Esophagus muscularis mucosa (tissue), 4 donors: ENCODE measurements around the gene BANK1. TPM values are rescaled to one million over a fixed set of nuclear protein-coding genes. Genes with fewer than 3 reads are reported as not detected.

Source experiments
- DNase-seq: peaks from one replicate; pipeline ENCODE4 v3.0.0-alpha.2; 2017; ENCODE audit errors: extremely low spot score
- H3K27ac ChIP-seq, 4 donors: fragments of 200-600 bp; sonication (generic); replicated peaks in 1 of 4; 1 replicate in 3 of 4; 2 replicates in 1 of 4; pipeline ENCODE4 v1.5.1; 2016 to 2019; ENCODE audit warnings: mild to moderate bottlenecking in 1 of 4
- H3K27me3 ChIP-seq, 4 donors: fragments of 200-600 bp; sonication (generic); one replicate each; pipeline versions ENCODE4 v1.5.1 to v1.6.0; 2016 to 2019
- H3K36me3 ChIP-seq, 4 donors: fragments of 200-600 bp; sonication (generic); one replicate each; pipeline ENCODE4 v1.5.1; 2016 to 2019
- H3K4me1 ChIP-seq, 4 donors: fragments of 200-600 bp; sonication (generic); one replicate each; pipeline ENCODE4 v1.5.1; 2016 to 2019
- H3K4me3 ChIP-seq, 4 donors: fragments of 200-600 bp; sonication (generic); 1 replicate in 2 of 4; 2 replicates in 2 of 4; pipeline ENCODE4 v1.5.1; 2016 to 2019; ENCODE audit warnings: mild to moderate bottlenecking in 4 of 4, moderate library complexity in 1 of 4
- H3K9me3 ChIP-seq, 4 donors: fragments of 200-600 bp; sonication (generic); 1 replicate in 3 of 4; 2 replicates in 1 of 4; pipeline ENCODE4 v1.5.1; 2016 to 2019
- CTCF ChIP-seq, 3 experiments: fragments of 200-600 bp in 2 of 3; fragments of 450-650 bp in 1 of 3; sonication (generic) in 2 of 3; IDR thresholded peaks; one replicate each; pipeline ENCODE4 v1.5.1; 2017 to 2019; ENCODE audit warnings: antibody characterized with exemption in 3 of 3, mild to moderate bottlenecking in 2 of 3, moderate library complexity in 1 of 3
- EP300 ChIP-seq: sonication (generic); formaldehyde crosslinking; IDR thresholded peaks from one replicate; pipeline ENCODE4 v1.6.1; 2017; ENCODE audit warnings: antibody characterized with exemption
- POLR2A ChIP-seq: fragments of 450-650 bp; IDR thresholded peaks from one replicate; pipeline ENCODE4 v1.6.1; 2017; ENCODE audit warnings: antibody characterized with exemption, moderate library complexity, mild to moderate bottlenecking, low read depth
- POLR2AphosphoS5 ChIP-seq, 2 donors: sonication (generic); formaldehyde crosslinking; IDR thresholded peaks; one replicate each; pipeline ENCODE4 v1.6.1; 2017; ENCODE audit warnings: antibody characterized with exemption in 2 of 2
- WGBS: methylation state at CpG from one replicate; pipeline ENCODE4 v1.1.5; 2018; 5-methylcytosine and 5-hydroxymethylcytosine counted together
- intact Hi-C: fragments of 100-400 bp; cut with DNase I; formaldehyde crosslinking; loops from one replicate; pipeline ENCODE4 v1.15.1; 2023
- total RNA-seq, 4 donors: library from RNA; depleted of rRNA; stranded (reverse); fragments of >200 nt; gene quantifications; one replicate each; pipeline versions ENCODE4 v1.1.0 to v1.2.1, GENCODE V29; 2016

Gene BANK1
- total RNA-seq, 4 donors from 2014 or later = 0.45 to 2.7 (median 0.96) TPM

- WGBS = 69% methylated on average over 1 of the region's 1 CpG
- Histone ChIP-seq H3K9me3 (no peaks in the 10 kb centered on the region), H3K27me3 (no peaks in the 10 kb centered on the region), H3K4me3 (no peak overlapping the region), H3K36me3 (no peaks in the 10 kb centered on the region), H3K4me1 (no peaks in the 10 kb centered on the region), H3K27ac (no peak overlapping the region)
- TF ChIP-seq EP300 (no peak), POLR2AphosphoS5 (IDR thresholded peaks at IDR 0.05) (no peak), CTCF (IDR thresholded peaks at IDR 0.05) (no peak), POLR2A (no peak)
- no peak for DNase-seq
- intact Hi-C loops = no loop called here
These were observed 62.5 kb downstream of the BANK1 start for GRCh38 chr4:101853028-101853427.

GRCh38 chr4:101853691-101854090 lies 63.2 kb downstream of the BANK1 start:
- no peaks in the 10 kb centered on the region for H3K9me3 ChIP-seq
- no peak for TF ChIP-seq POLR2AphosphoS5 (IDR thresholded peaks at IDR 0.05)
- no peak for TF ChIP-seq POLR2A
- no peak for TF ChIP-seq CTCF (IDR thresholded peaks at IDR 0.05)
- no peak for TF ChIP-seq EP300
- H3K4me1 ChIP-seq = no peaks in the 10 kb centered on the region
- H3K27me3 ChIP-seq = no peaks in the 10 kb centered on the region
- WGBS = 78% methylated on average over 7 of the region's 7 CpGs
- no peak overlapping the region for H3K27ac ChIP-seq
- H3K36me3 ChIP-seq = no peaks in the 10 kb centered on the region
- H3K4me3 ChIP-seq = no peak overlapping the region
- no peak for DNase-seq
- intact Hi-C loops = no loop called here

- no peak overlapping the region for H3K4me3 ChIP-seq
- 100% methylated on average over 1 of the region's 1 CpG for WGBS
- intact Hi-C loops = no loop called here
- H3K4me1 ChIP-seq = no peaks in the 10 kb centered on the region
- DNase-seq = no peak
- H3K27me3 ChIP-seq = no peaks in the 10 kb centered on the region
- no peaks in the 10 kb centered on the region for H3K36me3 ChIP-seq
- no peak for TF ChIP-seq POLR2AphosphoS5 (IDR thresholded peaks at IDR 0.05)
- TF ChIP-seq EP300 = no peak
- no peak for TF ChIP-seq CTCF (IDR thresholded peaks at IDR 0.05)
- no peak for TF ChIP-seq POLR2A
- no peaks in the 10 kb centered on the region for H3K9me3 ChIP-seq
- no peak overlapping the region for H3K27ac ChIP-seq
These were observed 64.7 kb downstream of the BANK1 start for GRCh38 chr4:101855239-101855638.

GRCh38 chr4:101856149-101856548 lies 65.6 kb downstream of the BANK1 start:
- Histone ChIP-seq H3K27ac (no peak overlapping the region), H3K27me3 (no peaks in the 10 kb centered on the region), H3K4me3 (no peak overlapping the region), H3K9me3 (no peaks in the 10 kb centered on the region), H3K4me1 (no peaks in the 10 kb centered on the region), H3K36me3 (no peaks in the 10 kb centered on the region)
- no peak for DNase-seq
- intact Hi-C loops = no loop called here
- 74% methylated on average over 2 of the region's 2 CpGs for WGBS
- TF ChIP-seq CTCF (IDR thresholded peaks at IDR 0.05) (no peak), POLR2A (no peak), EP300 (no peak)

GRCh38 chr4:101857176-101857575 lies 66.6 kb downstream of the BANK1 start:
- DNase-seq = no peak
- no peaks in the 10 kb centered on the region for H3K9me3 ChIP-seq
- H3K4me3 ChIP-seq = no peak overlapping the region
- WGBS = 98% methylated on average over 2 of the region's 2 CpGs
- no peaks in the 10 kb centered on the region for H3K36me3 ChIP-seq
- intact Hi-C loops = no loop called here
- H3K4me1 ChIP-seq = no peaks in the 10 kb centered on the region
- H3K27ac ChIP-seq = no peak overlapping the region
- TF ChIP-seq EP300 (no peak), CTCF (IDR thresholded peaks at IDR 0.05) (no peak), POLR2AphosphoS5 (IDR thresholded peaks at IDR 0.05) (no peak), POLR2A (no peak)
- no peaks in the 10 kb centered on the region for H3K27me3 ChIP-seq
